Measurements from ENCODE around the gene NACC2.

- TF ChIP-seq, protein P1, sequence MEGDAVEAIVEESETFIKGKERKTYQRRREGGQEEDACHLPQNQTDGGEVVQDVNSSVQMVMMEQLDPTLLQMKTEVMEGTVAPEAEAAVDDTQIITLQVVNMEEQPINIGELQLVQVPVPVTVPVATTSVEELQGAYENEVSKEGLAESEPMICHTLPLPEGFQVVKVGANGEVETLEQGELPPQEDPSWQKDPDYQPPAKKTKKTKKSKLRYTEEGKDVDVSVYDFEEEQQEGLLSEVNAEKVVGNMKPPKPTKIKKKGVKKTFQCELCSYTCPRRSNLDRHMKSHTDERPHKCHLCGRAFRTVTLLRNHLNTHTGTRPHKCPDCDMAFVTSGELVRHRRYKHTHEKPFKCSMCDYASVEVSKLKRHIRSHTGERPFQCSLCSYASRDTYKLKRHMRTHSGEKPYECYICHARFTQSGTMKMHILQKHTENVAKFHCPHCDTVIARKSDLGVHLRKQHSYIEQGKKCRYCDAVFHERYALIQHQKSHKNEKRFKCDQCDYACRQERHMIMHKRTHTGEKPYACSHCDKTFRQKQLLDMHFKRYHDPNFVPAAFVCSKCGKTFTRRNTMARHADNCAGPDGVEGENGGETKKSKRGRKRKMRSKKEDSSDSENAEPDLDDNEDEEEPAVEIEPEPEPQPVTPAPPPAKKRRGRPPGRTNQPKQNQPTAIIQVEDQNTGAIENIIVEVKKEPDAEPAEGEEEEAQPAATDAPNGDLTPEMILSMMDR (IDR thresholded peaks at IDR 0.05) = no peak
- no peak for TF ChIP-seq POLR2A (IDR thresholded peaks at IDR 0.05)
- no peak for TF ChIP-seq POLR2AphosphoS5 (IDR thresholded peaks at IDR 0.05)
Observed at GRCh38 chr9:135963338-135963737, 131.8 kb downstream of the NACC2 start.
